Hepatocyte (in vitro differentiated cells): Measurements from ENCODE around the gene TMEM161A. TPM values are rescaled to one million over a fixed set of nuclear protein-coding genes. Genes with fewer than 3 reads are reported as not detected.

ENCODE experiments used
- DNase-seq: peaks from one replicate; pipeline ENCODE4 v3.0.0-alpha.2; 2016; ENCODE audit warnings: low spot score
- H2AFZ ChIP-seq: fragments of 200-600 bp; sonication (generic); 2 replicates; pipeline ENCODE4 v1.6.0; 2016; ENCODE audit warnings: antibody characterized with exemption, mild to moderate bottlenecking
- H3K27ac ChIP-seq: fragments of 200-600 bp; sonication (generic); 2 replicates; pipeline ENCODE4 v1.5.1; 2016; ENCODE audit warnings: mild to moderate bottlenecking
- H3K27me3 ChIP-seq: fragments of 200-600 bp; sonication (generic); 2 replicates; pipeline ENCODE4 v1.6.1; 2016
- H3K36me3 ChIP-seq: fragments of 200-600 bp; sonication (generic); replicated peaks from 2 replicates; pipeline ENCODE4 v1.5.1; 2016; ENCODE audit warnings: low read depth; ENCODE audit not compliant: insufficient read depth
- H3K4me1 ChIP-seq: fragments of 200-600 bp; sonication (generic); 2 replicates; pipeline ENCODE4 v1.5.1; 2016; ENCODE audit warnings: mild to moderate bottlenecking, moderate library complexity; ENCODE audit not compliant: insufficient read depth
- H3K4me2 ChIP-seq: fragments of 200-600 bp; sonication (generic); 2 replicates; pipeline ENCODE4 v1.6.0; 2016
- H3K4me3 ChIP-seq: fragments of 200-600 bp; sonication (generic); 2 replicates; pipeline ENCODE4 v1.5.1; 2016; ENCODE audit warnings: mild to moderate bottlenecking
- H3K79me2 ChIP-seq: fragments of 200-600 bp; sonication (generic); 2 replicates; pipeline ENCODE4 v1.6.0; 2017; ENCODE audit warnings: mild to moderate bottlenecking
- H3K9me2 ChIP-seq: fragments of 200-600 bp; sonication (generic); replicated peaks from 2 replicates; pipeline ENCODE4 v1.6.0; 2017; ENCODE audit warnings: mild to moderate bottlenecking; ENCODE audit not compliant: insufficient read depth
- H3K9me3 ChIP-seq: fragments of 200-600 bp; sonication (generic); 2 replicates; pipeline ENCODE4 v1.5.1; 2016; ENCODE audit warnings: low read depth, mild to moderate bottlenecking
- H4K20me1 ChIP-seq: fragments of 200-600 bp; sonication (generic); 2 replicates; pipeline ENCODE4 v1.6.0; 2016; ENCODE audit warnings: mild to moderate bottlenecking; ENCODE audit not compliant: insufficient read depth, poor library complexity, severe bottlenecking
- EZH2 ChIP-seq: fragments of 200-600 bp; sonication (generic); IDR thresholded peaks from 2 replicates; pipeline ENCODE4 v1.6.1; 2016; ENCODE audit warnings: antibody characterized with exemption, mild to moderate bottlenecking, borderline replicate concordance
- EZH2phosphoT487 ChIP-seq: fragments of 200-600 bp; sonication (generic); IDR thresholded peaks from one replicate; pipeline ENCODE4 v1.6.1; 2018; ENCODE audit warnings: antibody characterized with exemption, mild to moderate bottlenecking, low read depth, moderate library complexity; ENCODE audit not compliant: unreplicated experiment, severe bottlenecking
- WGBS: methylation state at CpG from one replicate; pipeline ENCODE4 v1.1.6; 2016; ENCODE audit warnings: low lambda C conversion rate; ENCODE audit errors: missing lambda C conversion rate; 5-methylcytosine and 5-hydroxymethylcytosine counted together
- polyA plus RNA-seq: library from polyadenylated mRNA; unstranded; fragments of >200 nt; fragmentation: Nextera tagmentation; extraction: Ambion mirVana; gene quantifications from 2 replicates; pipeline ENCODE4 v1.2.1, GENCODE V29; 2016
- total RNA-seq: library from RNA; depleted of rRNA; stranded (reverse); fragments of >200 nt; gene quantifications from 2 replicates; pipeline ENCODE4 v1.2.3, GENCODE V29; 2014
- TF ChIP-seq, protein P1 (sequence below): fragments of 200-600 bp; sonication (generic); IDR thresholded peaks from 2 replicates; pipeline ENCODE4 v1.5.1; 2016; ENCODE audit warnings: antibody characterized with exemption, mild to moderate bottlenecking; ENCODE audit not compliant: poor library complexity

TMEM161A gene
- total and polyA plus RNA-seq, 2 experiments from 2014 or later = 22.1 to 48.5 TPM

DNA sequence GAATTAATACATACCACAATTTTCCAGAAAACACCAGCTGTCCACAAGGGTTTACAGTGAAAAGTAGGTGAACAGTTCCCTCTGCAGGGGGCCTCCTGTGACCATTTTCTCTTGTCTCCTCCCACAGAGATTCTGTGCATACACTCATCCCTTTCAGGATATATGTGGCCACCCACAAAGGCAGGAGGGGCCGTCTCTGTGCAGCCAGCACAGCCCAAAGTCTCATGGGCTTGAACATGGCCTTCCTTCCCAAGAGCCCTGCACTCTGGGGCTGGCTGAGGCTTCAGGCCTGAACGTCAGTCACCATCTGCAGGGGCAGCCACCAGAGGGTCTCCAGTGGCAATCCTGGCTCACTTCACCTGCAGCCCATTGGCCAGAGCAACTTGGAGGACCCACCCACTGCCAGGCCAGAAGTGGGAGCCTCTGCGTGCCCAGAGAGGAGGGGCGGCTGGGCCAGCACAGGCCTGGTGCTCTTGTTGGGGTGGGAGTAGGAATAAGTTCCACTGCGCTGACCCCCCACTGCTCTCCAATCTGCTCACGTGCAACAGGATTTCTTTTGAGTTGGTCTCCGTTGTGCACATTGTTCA, 25.1 kb downstream of the TMEM161A start:
- H3K27ac ChIP-seq = no peak overlapping the region
- WGBS = 58% methylated on average over 7 of the region's 7 CpGs
- H3K4me2 ChIP-seq = no peak overlapping the region
- TF ChIP-seq, protein P1, sequence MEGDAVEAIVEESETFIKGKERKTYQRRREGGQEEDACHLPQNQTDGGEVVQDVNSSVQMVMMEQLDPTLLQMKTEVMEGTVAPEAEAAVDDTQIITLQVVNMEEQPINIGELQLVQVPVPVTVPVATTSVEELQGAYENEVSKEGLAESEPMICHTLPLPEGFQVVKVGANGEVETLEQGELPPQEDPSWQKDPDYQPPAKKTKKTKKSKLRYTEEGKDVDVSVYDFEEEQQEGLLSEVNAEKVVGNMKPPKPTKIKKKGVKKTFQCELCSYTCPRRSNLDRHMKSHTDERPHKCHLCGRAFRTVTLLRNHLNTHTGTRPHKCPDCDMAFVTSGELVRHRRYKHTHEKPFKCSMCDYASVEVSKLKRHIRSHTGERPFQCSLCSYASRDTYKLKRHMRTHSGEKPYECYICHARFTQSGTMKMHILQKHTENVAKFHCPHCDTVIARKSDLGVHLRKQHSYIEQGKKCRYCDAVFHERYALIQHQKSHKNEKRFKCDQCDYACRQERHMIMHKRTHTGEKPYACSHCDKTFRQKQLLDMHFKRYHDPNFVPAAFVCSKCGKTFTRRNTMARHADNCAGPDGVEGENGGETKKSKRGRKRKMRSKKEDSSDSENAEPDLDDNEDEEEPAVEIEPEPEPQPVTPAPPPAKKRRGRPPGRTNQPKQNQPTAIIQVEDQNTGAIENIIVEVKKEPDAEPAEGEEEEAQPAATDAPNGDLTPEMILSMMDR = no peak
- TF ChIP-seq EZH2 = no peak
- no peak for TF ChIP-seq EZH2phosphoT487
- H3K9me2 ChIP-seq = no peaks in the 10 kb centered on the region
- H3K36me3 ChIP-seq = no peaks in the 10 kb centered on the region
- H3K79me2 ChIP-seq = no peaks in the 10 kb centered on the region
- no peak overlapping the region for H3K4me3 ChIP-seq
- H4K20me1 ChIP-seq = no peaks in the 10 kb centered on the region
- no peak overlapping the region for H2AFZ ChIP-seq
- H3K9me3 ChIP-seq = no peaks in the 10 kb centered on the region
- no peak for DNase-seq
- no peaks in the 10 kb centered on the region for H3K4me1 ChIP-seq
- no peaks in the 10 kb centered on the region for H3K27me3 ChIP-seq

DNA sequence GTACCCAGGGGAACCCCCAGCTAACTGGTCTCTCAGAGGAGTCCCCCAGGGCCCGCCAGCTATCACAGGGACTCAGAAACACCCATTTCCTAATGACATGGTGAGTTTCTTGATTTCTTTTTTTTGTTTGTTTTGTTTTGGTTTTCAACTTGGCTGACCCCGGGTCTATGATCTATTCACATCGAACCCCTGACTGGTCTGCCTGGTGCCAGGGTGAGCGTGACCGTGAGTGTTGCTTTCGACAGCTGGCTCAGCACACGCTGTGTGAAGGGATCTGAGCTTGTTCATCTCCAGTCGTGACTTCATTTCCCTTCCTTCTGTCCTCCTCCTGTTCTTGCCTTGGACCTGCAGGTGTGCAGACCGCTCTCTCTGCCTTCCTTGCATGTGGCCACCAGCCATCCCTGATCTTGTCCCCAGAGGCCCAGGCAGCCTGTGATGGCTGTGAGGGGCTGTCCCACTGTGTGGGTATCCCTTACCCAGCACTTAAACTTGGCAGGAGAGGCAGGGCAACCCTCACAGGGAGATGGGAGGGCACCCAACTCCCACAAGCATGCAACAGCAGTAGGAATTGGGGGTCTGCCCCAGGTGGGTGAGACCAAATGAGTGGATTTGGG, 26.2 kb downstream of the TMEM161A start:
- Histone ChIP-seq H3K4me1 (no peaks in the 10 kb centered on the region), H3K27me3 (no peaks in the 10 kb centered on the region), H3K4me3 (no peak overlapping the region), H3K9me2 (no peaks in the 10 kb centered on the region), H2AFZ (no peak overlapping the region), H3K9me3 (no peaks in the 10 kb centered on the region), H3K4me2 (no peak overlapping the region), H3K79me2 (no peaks in the 10 kb centered on the region), H4K20me1 (no peaks in the 10 kb centered on the region), H3K27ac (no peak overlapping the region), H3K36me3 (no peaks in the 10 kb centered on the region)
- WGBS = 95% methylated on average over 9 of the region's 9 CpGs
- no peak for DNase-seq
- no peak for TF ChIP-seq EZH2
- TF ChIP-seq EZH2phosphoT487 = no peak
- TF ChIP-seq, protein P1 = no peak

DNA sequence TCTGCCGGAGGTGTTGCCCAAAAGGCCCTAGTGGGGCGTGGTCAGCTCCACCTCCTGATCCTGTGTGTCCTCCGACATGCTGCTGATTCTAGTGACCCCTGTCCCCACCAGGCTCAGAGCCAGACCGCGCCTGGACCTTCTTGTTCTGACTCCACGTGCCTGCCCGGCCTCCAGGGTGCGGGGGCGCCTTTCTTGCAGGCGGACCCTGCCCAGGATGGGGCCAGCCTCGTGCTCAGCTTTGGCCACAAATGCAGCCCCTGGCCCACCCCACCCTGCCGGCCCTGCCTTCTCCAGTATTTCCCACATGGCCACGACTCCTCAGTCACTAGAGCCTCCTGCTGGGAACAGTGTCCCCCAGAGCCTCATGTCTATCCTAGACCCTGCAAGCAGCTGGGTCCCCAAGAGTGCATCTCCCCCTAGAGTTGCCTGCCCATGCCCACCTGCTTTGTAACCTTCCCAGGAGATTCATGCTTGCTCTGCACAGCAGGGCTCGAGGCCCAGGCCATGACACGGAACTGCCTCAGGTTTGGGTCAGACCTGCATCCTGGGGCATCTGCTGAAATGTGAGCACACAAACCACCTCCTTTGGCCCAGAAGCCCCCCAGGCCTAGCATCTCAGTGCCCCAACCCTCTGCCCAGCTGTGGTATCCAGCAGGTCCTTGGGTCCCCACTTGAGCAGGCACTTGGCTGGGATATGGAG, 27.0 kb downstream of the TMEM161A start:
- H4K20me1 ChIP-seq = no peaks in the 10 kb centered on the region
- no peaks in the 10 kb centered on the region for H3K36me3 ChIP-seq
- no peaks in the 10 kb centered on the region for H3K9me2 ChIP-seq
- no peak overlapping the region for H3K4me3 ChIP-seq
- H3K4me2 ChIP-seq = no peak overlapping the region
- no peak overlapping the region for H3K27ac ChIP-seq
- no peaks in the 10 kb centered on the region for H3K9me3 ChIP-seq
- no peak overlapping the region for H2AFZ ChIP-seq
- no peak for DNase-seq
- H3K27me3 ChIP-seq = no peaks in the 10 kb centered on the region
- H3K4me1 ChIP-seq = no peaks in the 10 kb centered on the region
- H3K79me2 ChIP-seq = no peaks in the 10 kb centered on the region
- 86% methylated on average over 15 of the region's 15 CpGs for whole genome bisulfite sequencing
- TF ChIP-seq, protein P1 = no peak
- TF ChIP-seq EZH2 (no peak), EZH2phosphoT487 (no peak)
